ENCODE measurements around the gene TRIM69.
"Not testable (repeated sequence)": the region's sequence is repeated elsewhere in the genome, so short reads cannot be mapped to it uniquely, and the experiment has no call there.

Gene TRIM69

GRCh38 chr15:44736181-44736765 is at the start of gene TRIM69:
TRIM69 (plus strand) TSS chr15:44736528; CDS start chr15:44736705, 177 bp downstream.
- no peak for DNase-seq

- not testable (repeated sequence) for DNase-seq
Measured at GRCh38 chr15:44689318-44689717, 47.0 kb upstream of the TRIM69 start.

- DNase-seq, result not testable (repeated sequence)
Measured at GRCh38 chr15:44690245-44690644, 46.1 kb upstream of the TRIM69 start.

- no peak for DNase-seq
Measured at GRCh38 chr15:44692659-44693058, 43.7 kb upstream of the TRIM69 start.

- no peak for DNase-seq
Measured at GRCh38 chr15:44694416-44694815, 41.9 kb upstream of the TRIM69 start.

- DNase-seq, result no peak
Measured at GRCh38 chr15:44695294-44695693, 41.0 kb upstream of the TRIM69 start.

GRCh38 chr15:44697014-44697413 is 39.3 kb upstream of the TRIM69 start:
- DNase-seq, result no peak

GRCh38 chr15:44698641-44699040 is 37.7 kb upstream of the TRIM69 start:
- no peak for DNase-seq

GRCh38 chr15:44700676-44701075 is 35.7 kb upstream of the TRIM69 start:
- not testable (repeated sequence) for DNase-seq

- DNase-seq, result no peak
Measured at GRCh38 chr15:44705986-44706385, 30.3 kb upstream of the TRIM69 start.

GRCh38 chr15:44706401-44706800 is 29.9 kb upstream of the TRIM69 start:
- no peak for DNase-seq

- no peak for DNase-seq
Measured at GRCh38 chr15:44706946-44707636, 29.2 kb upstream of the TRIM69 start.

- DNase-seq, result no peak
Measured at GRCh38 chr15:44710236-44711095, 25.9 kb upstream of the TRIM69 start.

- DNase-seq, result peak; percentile 67
Measured at GRCh38 chr15:44711096-44711742, 25.1 kb upstream of the TRIM69 start, which contains the start of the genes B2M and PATL2. B2M (plus strand) TSS chr15:44711517; CDS start chr15:44711547, 30 bp downstream. PATL2 (minus strand) TSS chr15:44711323; CDS start chr15:44676490, 34,833 bp downstream.

GRCh38 chr15:44711743-44712345 is 24.5 kb upstream of the TRIM69 start:
- no peak for DNase-seq

GRCh38 chr15:44712346-44713005 is 23.9 kb upstream of the TRIM69 start:
- peak; percentile 72 for DNase-seq

- DNase-seq, result no peak
Measured at GRCh38 chr15:44713006-44713966, 23.0 kb upstream of the TRIM69 start.

GRCh38 chr15:44715142-44715796 is 21.1 kb upstream of the TRIM69 start:
- DNase-seq, result no peak

GRCh38 chr15:44715797-44716334 is 20.5 kb upstream of the TRIM69 start:
- DNase-seq, result no peak
